Measurements from ENCODE around the gene FAM174A.

- TF ChIP-seq CTCF (conservative IDR thresholded peaks at IDR 0.05; ENCODE audit: low read depth, low read length) = no peak
- no peak for TF ChIP-seq EZH2 (IDR thresholded peaks at IDR 0.05; ENCODE audit: borderline replicate concordance, low read depth, low read length, poor library complexity, severe bottlenecking)
These were observed 41.1 kb downstream of the FAM174A start for GRCh38 chr5:100576217-100576751.
